ENCODE data around the gene MED9. TPM values are rescaled to one million over a fixed set of nuclear protein-coding genes. Genes with fewer than 3 reads are reported as not detected.
"Not testable (repeated sequence)": the region's sequence is repeated elsewhere in the genome, so short reads cannot be mapped to it uniquely, and the experiment has no call there.

MED9 gene
- total RNA-seq, 2 donors from 2014 or later: 4.9 to 7.8 TPM

DNA sequence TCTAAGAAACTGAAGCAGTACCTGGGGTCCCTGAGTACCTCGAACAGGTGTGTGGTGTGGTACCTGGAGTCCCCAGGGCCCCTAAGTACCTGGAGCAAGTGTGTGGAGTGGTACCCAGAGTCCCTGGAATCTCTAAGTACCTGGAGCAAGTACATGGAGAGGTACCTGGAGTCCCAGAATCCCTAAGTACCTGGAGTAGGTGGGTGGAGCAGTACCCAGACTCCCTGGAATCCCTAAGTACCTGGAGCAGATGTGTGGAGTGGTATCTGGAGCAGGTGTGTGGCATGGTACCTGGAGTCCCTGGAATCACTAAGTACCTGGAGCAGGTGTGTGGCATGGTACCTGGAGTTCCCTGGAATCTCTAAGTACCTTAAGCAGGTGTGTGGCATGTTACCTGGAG, 22.5 kb upstream of the MED9 start:
- no peaks in the 10 kb centered on the region for H3K27me3 ChIP-seq
- intact Hi-C loops (cut with DNase I): no loop called here
- H3K36me3 ChIP-seq (replicated peaks in 1 of 2; ENCODE audit: insufficient read depth in 1 of 2, low read depth in 2 of 2): no peaks in the 10 kb centered on the region
- WGBS, 2 donors: 40 to 57% methylated on average over 1 of the region's 1 CpG
- H3K9me3 ChIP-seq: no peaks in the 10 kb centered on the region
- no peak overlapping the region for H3K27ac ChIP-seq
- TF ChIP-seq, protein P1, sequence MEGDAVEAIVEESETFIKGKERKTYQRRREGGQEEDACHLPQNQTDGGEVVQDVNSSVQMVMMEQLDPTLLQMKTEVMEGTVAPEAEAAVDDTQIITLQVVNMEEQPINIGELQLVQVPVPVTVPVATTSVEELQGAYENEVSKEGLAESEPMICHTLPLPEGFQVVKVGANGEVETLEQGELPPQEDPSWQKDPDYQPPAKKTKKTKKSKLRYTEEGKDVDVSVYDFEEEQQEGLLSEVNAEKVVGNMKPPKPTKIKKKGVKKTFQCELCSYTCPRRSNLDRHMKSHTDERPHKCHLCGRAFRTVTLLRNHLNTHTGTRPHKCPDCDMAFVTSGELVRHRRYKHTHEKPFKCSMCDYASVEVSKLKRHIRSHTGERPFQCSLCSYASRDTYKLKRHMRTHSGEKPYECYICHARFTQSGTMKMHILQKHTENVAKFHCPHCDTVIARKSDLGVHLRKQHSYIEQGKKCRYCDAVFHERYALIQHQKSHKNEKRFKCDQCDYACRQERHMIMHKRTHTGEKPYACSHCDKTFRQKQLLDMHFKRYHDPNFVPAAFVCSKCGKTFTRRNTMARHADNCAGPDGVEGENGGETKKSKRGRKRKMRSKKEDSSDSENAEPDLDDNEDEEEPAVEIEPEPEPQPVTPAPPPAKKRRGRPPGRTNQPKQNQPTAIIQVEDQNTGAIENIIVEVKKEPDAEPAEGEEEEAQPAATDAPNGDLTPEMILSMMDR (IDR thresholded peaks at IDR 0.05): no peak
- no peak for TF ChIP-seq POLR2A (IDR thresholded peaks at IDR 0.05)
- H3K4me3 ChIP-seq: no peak overlapping the region
- no peak for ATAC-seq
- no peak for DNase-seq
- H3K4me1 ChIP-seq: no peaks in the 10 kb centered on the region

DNA sequence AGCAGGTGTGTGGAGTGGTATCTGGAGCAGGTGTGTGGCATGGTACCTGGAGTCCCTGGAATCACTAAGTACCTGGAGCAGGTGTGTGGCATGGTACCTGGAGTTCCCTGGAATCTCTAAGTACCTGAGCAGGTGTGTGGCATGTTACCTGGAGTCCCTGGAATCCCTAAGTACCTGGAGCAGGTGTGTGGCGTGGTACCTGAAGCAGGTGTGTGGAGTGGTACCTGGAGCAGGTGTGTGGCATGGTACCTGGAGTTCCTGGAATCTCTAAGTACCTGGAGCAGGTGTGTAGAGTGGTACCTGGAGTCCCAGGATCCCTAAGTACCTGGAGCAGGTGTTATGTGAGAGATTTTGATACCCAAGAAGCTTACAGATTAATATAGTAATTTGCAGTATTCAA, 22.1 kb upstream of the MED9 start:
- intact Hi-C loops (cut with DNase I); H3K4me3 ChIP-seq; DNase-seq; H3K27ac ChIP-seq; H3K27me3 ChIP-seq; ATAC-seq; H3K36me3 ChIP-seq (replicated peaks in 1 of 2; ENCODE audit: insufficient read depth in 1 of 2, low read depth in 2 of 2); H3K4me1 ChIP-seq; H3K9me3 ChIP-seq: not testable (repeated sequence)
- WGBS, 2 donors: 88 to 91% methylated on average over 1 of the region's 1 CpG

DNA sequence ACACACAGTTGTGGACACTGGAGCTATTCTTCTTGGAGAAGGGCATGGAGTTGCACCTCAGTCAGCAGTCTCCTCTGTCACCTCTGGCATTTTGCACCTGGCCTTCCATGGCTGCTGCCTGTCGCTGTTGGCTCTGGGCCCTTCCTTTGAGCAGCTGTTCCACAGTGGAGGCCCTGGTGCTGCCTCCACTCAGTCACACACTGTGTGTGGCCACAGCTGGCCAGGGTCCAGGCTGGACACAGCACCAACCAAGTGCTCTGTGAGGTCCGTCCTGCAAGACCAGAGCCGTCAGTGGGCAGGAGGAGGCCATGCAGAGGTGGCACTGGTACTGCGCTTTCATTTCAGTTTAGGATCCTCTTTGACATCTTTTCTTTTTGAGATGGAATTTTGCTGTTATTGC, 21.6 kb upstream of the MED9 start:
- no peaks in the 10 kb centered on the region for H3K4me1 ChIP-seq
- 90 to 100% methylated on average over 2 to 4 of the region's 4 CpGs for WGBS, 2 donors
- intact Hi-C loops (cut with DNase I): no loop called here
- H3K27me3 ChIP-seq: no peaks in the 10 kb centered on the region
- H3K4me3 ChIP-seq: no peak overlapping the region
- ATAC-seq (no peak), DNase-seq (no peak)
- H3K36me3 ChIP-seq (replicated peaks in 1 of 2; ENCODE audit: insufficient read depth in 1 of 2, low read depth in 2 of 2): no peaks in the 10 kb centered on the region
- no peaks in the 10 kb centered on the region for H3K9me3 ChIP-seq
- no peak for TF ChIP-seq POLR2A (IDR thresholded peaks at IDR 0.05)
- TF ChIP-seq, protein P1 (IDR thresholded peaks at IDR 0.05): no peak
- H3K27ac ChIP-seq: no peak overlapping the region

DNA sequence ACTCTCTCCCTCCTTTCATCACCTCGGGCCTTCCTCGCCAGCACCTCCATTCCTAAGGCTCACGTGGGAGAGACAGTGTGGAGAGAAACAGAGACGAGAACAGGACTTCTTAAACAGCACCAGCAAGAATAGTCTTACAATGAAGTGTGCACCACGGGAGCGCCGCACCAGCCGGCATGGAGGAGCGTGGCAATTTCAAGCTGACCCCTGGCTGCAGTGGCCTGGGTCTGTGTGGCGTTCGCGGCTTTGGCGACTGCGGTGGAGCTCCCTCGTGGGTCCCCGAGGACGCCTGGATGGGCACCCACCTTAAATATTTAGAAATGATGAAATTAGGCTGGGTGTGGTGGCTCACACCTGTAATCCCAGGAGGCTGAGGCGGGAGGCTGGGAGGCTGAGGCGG, 20.5 kb upstream of the MED9 start:
- WGBS, 2 donors: 68 to 81% methylated on average over 13 to 19 of the region's 19 CpGs

DNA sequence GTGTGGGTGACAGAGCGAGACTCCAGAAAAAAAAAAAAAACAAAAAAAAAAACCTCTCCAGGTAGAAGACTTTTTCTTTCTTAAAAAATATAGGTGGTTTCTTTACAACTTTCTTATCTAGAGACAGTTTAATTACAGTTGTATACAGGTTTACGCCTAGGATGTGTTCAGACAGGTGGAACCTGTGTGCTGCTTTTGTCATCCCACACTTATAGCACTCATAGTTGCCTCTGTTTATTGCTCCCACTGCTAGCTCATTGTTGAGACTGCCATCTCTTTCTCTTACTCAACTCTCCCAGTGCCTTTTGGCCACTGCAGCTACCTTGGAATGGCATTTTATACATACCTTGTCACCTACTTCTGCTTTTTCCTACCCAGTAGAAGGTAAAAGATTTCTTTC, 19.1 kb upstream of the MED9 start:
- Histone ChIP-seq H3K36me3 (replicated peaks in 1 of 2; ENCODE audit: insufficient read depth in 1 of 2, low read depth in 2 of 2) (no peaks in the 10 kb centered on the region), H3K9me3 (no peaks in the 10 kb centered on the region), H3K4me1 (no peaks in the 10 kb centered on the region), H3K4me3 (no peak overlapping the region), H3K27me3 (no peaks in the 10 kb centered on the region), H3K27ac (no peak overlapping the region)
- intact Hi-C loops (cut with DNase I): no loop called here
- DNase-seq (no peak), ATAC-seq (no peak)
- no peak for TF ChIP-seq POLR2A (IDR thresholded peaks at IDR 0.05)
- TF ChIP-seq, protein P1 (IDR thresholded peaks at IDR 0.05): no peak
- WGBS, 2 donors: 89% methylated on average over 2 of the region's 2 CpGs

More for the DNA sequence above, 20.5 kb upstream of the MED9 start:
- Histone ChIP-seq H3K27ac (no peak overlapping the region), H3K27me3 (no peaks in the 10 kb centered on the region), H3K4me1 (no peaks in the 10 kb centered on the region), H3K9me3 (no peaks in the 10 kb centered on the region), H3K4me3 (no peak overlapping the region), H3K36me3 (replicated peaks in 1 of 2; ENCODE audit: insufficient read depth in 1 of 2, low read depth in 2 of 2) (no peaks in the 10 kb centered on the region)
- DNase-seq: no peak
- no peak for TF ChIP-seq POLR2A (IDR thresholded peaks at IDR 0.05)
- TF ChIP-seq, protein P1 (IDR thresholded peaks at IDR 0.05): no peak
- intact Hi-C loops (cut with DNase I): no loop called here
- no peak for ATAC-seq

Measured in body of pancreas (tissue), 4 donors.